Sigmoid colon (tissue), 7 donors: ENCODE results near the gene LARGE2. TPM values are rescaled to one million over a fixed set of nuclear protein-coding genes. Genes with fewer than 3 reads are reported as not detected.

Source experiments
- DNase-seq: peaks from one replicate; pipeline ENCODE4 v3.0.0-alpha.2; 2019
- H3K27ac ChIP-seq, 4 donors: fragments of 200-600 bp; sonication (generic); one replicate each; pipeline ENCODE4 v1.5.1; 2016 to 2019; ENCODE audit warnings: mild to moderate bottlenecking in 1 of 4
- H3K27me3 ChIP-seq, 3 donors: fragments of 200-600 bp; sonication (generic); one replicate each; pipeline ENCODE4 v1.5.1; 2019; ENCODE audit warnings: mild to moderate bottlenecking in 1 of 3
- H3K36me3 ChIP-seq, 4 donors: fragments of 200-600 bp; sonication (generic); one replicate each; pipeline ENCODE4 v1.5.1; 2016 to 2019
- H3K4me1 ChIP-seq, 4 donors: fragments of 200-600 bp; sonication (generic); one replicate each; pipeline ENCODE4 v1.5.1; 2017 to 2019
- H3K4me3 ChIP-seq, 4 donors: fragments of 200-600 bp; sonication (generic); one replicate each; pipeline ENCODE4 v1.5.1; 2017 to 2019; ENCODE audit warnings: mild to moderate bottlenecking in 2 of 4, moderate library complexity in 1 of 4
- H3K9me3 ChIP-seq, 4 donors: fragments of 200-600 bp in 3 of 4; sonication (generic) in 3 of 4; one replicate each; pipeline versions ENCODE4 v1.5.1 to v1.6.1; 2013 to 2019
- CTCF ChIP-seq, 4 experiments: fragments of 450-650 bp in 3 of 4; fragments of 200-600 bp in 1 of 4; IDR thresholded peaks; one replicate each; pipeline ENCODE4 v1.5.1; 2016 to 2019; ENCODE audit warnings: antibody characterized with exemption in 4 of 4, mild to moderate bottlenecking in 3 of 4, moderate library complexity in 2 of 4
- EP300 ChIP-seq, 4 donors: sonication (generic); formaldehyde crosslinking; IDR thresholded peaks; one replicate each; pipeline ENCODE4 v1.6.1; 2017; ENCODE audit warnings: antibody characterized with exemption in 4 of 4
- POLR2A ChIP-seq, 2 donors: fragments of 450-650 bp; IDR thresholded peaks; one replicate each; pipeline ENCODE4 v1.6.1; 2016; ENCODE audit warnings: antibody characterized with exemption in 2 of 2, mild to moderate bottlenecking in 2 of 2, moderate library complexity in 2 of 2
- POLR2AphosphoS5 ChIP-seq, 4 donors: sonication (generic); formaldehyde crosslinking; IDR thresholded peaks; one replicate each; pipeline ENCODE4 v1.6.1; 2017; ENCODE audit warnings: antibody characterized with exemption in 4 of 4
- WGBS, 2 donors: extraction: QIAGEN DNeasy Blood & Tissue Kit; methylation state at CpG; one replicate each; pipeline ENCODE4 v1.1.7; 2013; 5-methylcytosine and 5-hydroxymethylcytosine counted together
- intact Hi-C: fragments of 100-400 bp; cut with DNase I; formaldehyde crosslinking; loops from one replicate; pipeline ENCODE4 v1.15.1; 2023
- polyA plus RNA-seq, 3 donors: library from polyadenylated mRNA; stranded (reverse); fragments of 200-250 nt; gene quantifications; one replicate each; pipeline ENCODE4 v1.2.3, GENCODE V29; 2013
- total RNA-seq, 4 donors: library from RNA; depleted of rRNA; stranded (reverse); fragments of >200 nt; gene quantifications; one replicate each; pipeline ENCODE4 v1.1.0, GENCODE V29; 2016
- donor health status: healthy with polysubstance abuse.
- donor health status: Bipolar disorder and iron deficiency.
- donor health status: healthy.

Gene LARGE2
- total and polyA plus RNA-seq, 7 donors, result 0.46 to 13.6 TPM; not detected in 5

- 91 to 92% methylated on average over 1 of the region's 1 CpG for WGBS, 2 donors
- intact Hi-C loops, result no loop called here
- Histone ChIP-seq H3K27ac (no peak overlapping the region), H3K4me3 (no peak overlapping the region), H3K27me3 (no peaks in the 10 kb centered on the region), H3K9me3 (no peaks in the 10 kb centered on the region), H3K4me1 (no peaks in the 10 kb centered on the region), H3K36me3 (peaks cover 6 to 65% (median 21%) of the 10 kb centered on the region in 4 donors)
- no peak for DNase-seq
- TF ChIP-seq EP300 (IDR thresholded peaks at IDR 0.05), result no peak
- no peak for TF ChIP-seq CTCF (IDR thresholded peaks at IDR 0.05)
- TF ChIP-seq POLR2AphosphoS5 (IDR thresholded peaks at IDR 0.05), result no peak
- no peak for TF ChIP-seq POLR2A (IDR thresholded peaks at IDR 0.05)
Measured at GRCh38 chr11:45974806-45975205, 52.4 kb downstream of the LARGE2 start.

Other genes with a start within 250 kb of the LARGE2 start
- 1 to 10 TPM; 5.3 to 8.6 (median 7.2) TPM for gene SLC35C1, start 117.5 kb upstream of the LARGE2 start, total RNA-seq
- gene SLC35C1, start 117.5 kb upstream of the LARGE2 start, polyA plus RNA-seq, result 10 to 100 TPM; 11.6 to 38.9 (median 20.4) TPM
- 10 to 100 TPM; 27.5 to 49.3 (median 38.9) TPM for gene CRY2, start 75.2 kb upstream of the LARGE2 start, total RNA-seq
- 10 to 100 TPM in 2 of 3 donors, 1 to 10 TPM in 1; 5.3 to 14.9 (median 13.2) TPM for gene CRY2, start 75.2 kb upstream of the LARGE2 start, polyA plus RNA-seq
- 10 to 100 TPM in 2 of 4 donors, 1 to 10 TPM in 2; 4.9 to 15.5 (median 8.8) TPM for gene MAPK8IP1, start 37.0 kb upstream of the LARGE2 start, total RNA-seq
- 1 to 10 TPM; 1.2 to 4.2 (median 1.8) TPM for gene MAPK8IP1, start 37.0 kb upstream of the LARGE2 start, polyA plus RNA-seq
- gene FREY1, start 15.4 kb upstream of the LARGE2 start, total RNA-seq, result 1 to 10 TPM in 2 of 4 donors, not detected in 2; 2.2 to 3.5 TPM
- under 1 TPM in 1 of 3 donors, not detected in 2; 0.64 TPM for gene FREY1, start 15.4 kb upstream of the LARGE2 start, polyA plus RNA-seq
- 10 to 100 TPM; 13.8 to 28.2 (median 21.6) TPM for gene PEX16, start 4.8 kb upstream of the LARGE2 start, total RNA-seq
- gene PEX16, start 4.8 kb upstream of the LARGE2 start, polyA plus RNA-seq, result 10 to 100 TPM; 30.3 to 46.3 (median 37.8) TPM
- 10 to 100 TPM; 30.3 to 58.6 (median 48.8) TPM for gene PHF21A, start 198.8 kb downstream of the LARGE2 start, total RNA-seq
- gene PHF21A, start 198.8 kb downstream of the LARGE2 start, polyA plus RNA-seq, result 10 to 100 TPM in 2 of 3 donors, 1 to 10 TPM in 1; 5.3 to 17.3 (median 13.2) TPM